GM10847 (cell line): Measurements from ENCODE around the gene CDH13.

ENCODE experiments used
- POLR2A ChIP-seq: IDR thresholded peaks from 2 replicates; pipeline ENCODE4 v1.6.1; 2011; ENCODE audit not compliant: insufficient read length; ENCODE audit errors: extremely low read depth

The CDH13 gene

DNA sequence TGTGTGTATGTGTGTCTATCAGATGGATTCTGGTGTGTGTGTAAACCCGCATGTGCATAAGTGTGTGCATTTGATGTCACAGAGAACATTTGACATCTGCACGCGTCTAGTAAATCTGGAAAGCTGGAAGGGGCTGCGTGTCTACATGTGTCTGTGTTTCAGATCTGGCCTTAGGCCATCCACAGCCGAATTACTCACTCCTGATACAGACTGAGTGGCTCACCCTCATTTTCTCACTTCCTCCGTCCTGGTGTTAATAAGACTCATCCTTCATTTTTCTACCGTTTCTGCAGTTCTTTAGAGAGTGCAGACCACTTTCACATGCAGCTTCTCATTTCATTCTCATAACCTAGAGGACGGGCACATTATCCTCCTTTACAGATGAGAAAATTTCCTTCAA lies 491.6 kb downstream of the CDH13 start:
- TF ChIP-seq POLR2A: no peak

DNA sequence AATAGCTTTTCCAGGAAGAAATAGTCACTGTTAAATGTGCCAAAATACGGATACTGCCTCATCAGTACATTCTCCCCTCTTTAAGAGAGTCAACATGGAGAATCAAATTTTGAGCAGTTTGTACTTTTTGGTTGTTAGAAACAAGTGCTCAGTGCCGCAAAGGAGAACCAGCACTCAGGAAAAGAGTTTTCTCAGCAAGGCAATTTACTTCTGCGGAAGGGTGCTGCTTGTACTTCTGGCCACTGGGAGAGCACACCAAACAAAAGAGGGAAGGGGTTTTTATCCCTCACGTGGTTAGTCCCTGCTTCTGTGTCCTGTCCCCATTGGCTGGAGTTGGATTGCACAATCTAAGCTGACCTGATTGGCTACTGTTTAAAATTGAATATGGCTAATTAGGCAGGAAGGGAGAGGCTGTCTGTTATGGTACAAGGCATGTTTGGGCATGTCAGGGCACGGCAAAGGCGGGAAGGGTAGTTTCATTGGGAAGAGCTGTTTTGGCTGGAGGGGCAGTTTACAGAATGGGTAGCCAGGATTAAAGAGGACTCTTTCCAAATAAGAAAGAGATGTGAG lies 499.3 kb downstream of the CDH13 start:
- no peak for TF ChIP-seq POLR2A

DNA sequence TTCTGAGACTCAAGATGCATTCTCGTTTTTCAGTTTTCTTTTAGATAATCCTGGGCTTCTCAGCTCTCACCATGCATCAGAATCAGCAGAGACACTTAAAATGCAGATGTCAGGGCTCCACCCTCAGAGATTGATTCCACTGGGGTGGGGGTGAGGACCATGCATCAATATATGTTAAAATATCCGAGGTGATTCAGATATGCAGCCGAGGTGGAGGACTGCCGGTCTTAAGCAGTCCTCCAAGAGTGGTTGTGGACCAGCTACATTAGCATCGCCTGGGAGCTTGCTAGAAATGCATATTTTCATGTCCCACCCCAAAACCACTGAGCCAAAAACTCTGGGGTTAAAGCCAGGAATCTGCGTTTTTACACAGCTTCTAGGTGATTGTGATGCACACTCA lies 501.3 kb downstream of the CDH13 start:
- TF ChIP-seq POLR2A: no peak

DNA sequence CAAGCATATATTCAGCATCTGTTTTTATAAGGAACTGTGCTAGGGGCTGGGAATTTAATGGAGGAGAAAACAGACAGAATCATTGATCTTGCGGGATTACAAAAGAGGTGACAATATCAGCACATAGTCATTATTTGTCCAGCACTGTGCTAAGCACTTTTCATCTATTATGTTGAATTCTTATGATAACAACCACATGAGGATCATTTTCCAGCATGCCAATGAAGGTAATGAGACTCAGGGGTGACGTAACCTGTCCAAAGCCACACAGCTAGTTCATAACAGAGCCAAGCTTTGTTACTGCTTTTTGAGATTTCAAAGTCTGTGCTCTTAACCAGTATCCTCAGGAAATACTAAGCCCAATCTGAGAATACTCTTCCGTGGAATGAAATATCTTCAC lies 503.3 kb downstream of the CDH13 start:
- no peak for TF ChIP-seq POLR2A

DNA sequence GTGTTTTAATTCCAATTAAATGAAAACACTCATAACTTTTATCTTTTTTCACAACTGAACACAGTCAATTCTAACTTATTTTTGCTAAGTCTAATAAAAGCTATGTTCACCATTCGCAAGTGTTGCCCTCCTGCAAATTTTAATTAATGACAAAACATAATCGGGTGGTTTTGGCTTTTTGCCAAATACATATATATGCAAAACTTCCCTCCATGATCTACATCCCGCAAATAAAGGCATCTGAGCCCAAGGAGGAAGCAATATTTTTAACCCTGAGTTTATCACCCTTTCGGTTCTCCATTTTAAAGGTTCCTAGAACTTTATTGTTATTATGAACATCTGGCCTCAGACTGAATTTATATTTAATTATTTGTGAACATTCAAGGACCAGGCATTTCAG lies 507.9 kb downstream of the CDH13 start:
- TF ChIP-seq POLR2A: no peak

DNA sequence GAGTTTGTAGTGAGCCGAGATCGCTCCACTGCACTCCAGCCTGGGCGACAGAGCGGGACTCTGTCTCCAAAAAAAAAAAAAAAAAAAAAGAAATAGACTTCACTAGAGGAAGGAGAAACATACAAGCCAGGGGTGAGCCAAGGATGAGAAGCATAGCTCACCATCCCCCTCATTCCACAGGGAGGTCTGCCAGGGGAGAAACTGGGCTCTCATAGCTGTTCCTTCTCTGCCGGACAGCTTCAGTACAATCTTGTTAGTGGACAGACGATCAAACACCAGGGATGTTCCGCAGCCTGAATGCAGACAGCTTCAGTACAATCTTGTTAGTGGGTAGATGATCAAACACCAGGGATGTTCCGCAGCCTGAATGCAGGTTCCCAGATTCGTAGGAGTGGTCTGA lies 509.6 kb downstream of the CDH13 start:
- no peak for TF ChIP-seq POLR2A

DNA sequence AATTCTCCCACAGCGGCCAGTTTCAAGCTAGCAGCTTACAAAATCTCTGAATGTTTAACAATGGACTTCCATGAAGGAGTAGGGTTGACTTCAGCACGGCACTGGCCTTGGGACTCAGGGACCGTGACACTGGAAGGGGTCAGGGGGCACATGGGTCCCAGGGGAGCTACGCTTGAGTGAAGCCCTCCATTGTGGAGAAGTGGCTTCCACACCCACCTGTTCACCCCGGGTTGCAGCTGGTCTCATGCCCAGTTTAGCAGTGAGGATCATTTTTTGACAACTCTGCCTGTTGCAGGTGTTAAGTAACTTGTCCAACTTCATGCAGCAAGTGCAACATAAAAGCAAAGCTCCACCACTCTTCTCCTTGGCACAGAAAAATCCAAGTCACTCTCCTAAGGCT lies 510.2 kb downstream of the CDH13 start:
- no peak for TF ChIP-seq POLR2A

DNA sequence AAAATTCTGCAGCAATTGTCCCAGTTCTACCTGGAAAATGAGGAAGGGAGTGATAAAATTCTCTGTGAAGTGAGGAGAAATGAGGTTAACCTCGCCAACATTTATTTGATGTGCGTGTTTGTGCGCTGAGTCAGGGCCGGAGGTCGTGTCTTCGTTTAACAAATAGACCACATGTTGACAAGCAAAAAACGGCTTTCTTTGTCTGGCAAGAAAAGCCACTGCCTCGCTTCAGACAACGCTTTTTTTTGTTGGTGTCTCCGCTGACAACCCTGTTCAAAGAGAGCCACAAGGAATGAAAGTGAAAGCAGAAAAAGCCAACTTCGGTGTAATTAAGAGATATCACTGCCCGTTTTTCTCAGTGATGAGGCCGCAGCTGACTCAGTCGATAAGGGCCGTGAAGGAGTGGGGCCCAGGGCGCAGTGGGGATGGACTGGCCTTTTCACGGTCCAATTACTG lies 510.6 kb downstream of the CDH13 start:
- no peak for TF ChIP-seq POLR2A

DNA sequence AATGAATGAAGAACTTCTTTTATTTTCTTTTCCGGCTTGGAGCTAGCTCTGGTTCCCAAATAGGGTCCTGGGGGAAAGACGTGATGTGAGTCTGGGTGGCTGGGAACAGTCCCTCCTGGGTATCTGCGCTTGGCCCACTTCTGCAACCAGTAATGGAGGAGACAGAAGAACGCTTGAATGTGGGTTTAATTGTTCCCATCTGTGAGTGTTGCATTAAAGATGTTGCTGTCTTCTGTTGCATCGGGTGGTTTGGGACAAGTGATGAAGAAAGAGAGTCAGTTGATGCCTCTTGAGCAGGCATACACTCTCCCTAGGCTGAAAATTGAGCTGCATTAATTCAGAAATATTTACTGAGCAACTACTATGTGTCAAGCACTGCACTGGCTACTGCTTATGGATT lies 511.1 kb downstream of the CDH13 start:
- no peak for TF ChIP-seq POLR2A

DNA sequence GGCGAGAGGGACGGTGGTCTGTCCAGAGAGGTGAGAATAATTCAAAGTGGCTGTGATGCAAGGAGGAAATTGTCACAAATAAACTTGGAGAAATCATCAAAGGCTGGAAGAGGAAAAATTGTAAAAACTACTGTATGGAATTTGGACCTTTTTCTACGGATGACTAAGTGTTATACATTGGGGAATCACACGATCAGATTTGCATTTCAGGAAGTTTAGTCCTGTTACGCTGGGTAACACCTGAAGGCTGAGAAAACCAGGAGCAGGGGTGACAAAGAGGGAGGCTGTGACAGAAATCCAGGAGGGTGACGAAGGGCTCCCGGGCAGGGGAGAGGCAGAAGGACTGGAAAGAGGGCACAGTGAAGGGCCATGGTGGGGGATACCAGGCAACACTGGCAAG lies 511.7 kb downstream of the CDH13 start:
- TF ChIP-seq POLR2A: no peak

DNA sequence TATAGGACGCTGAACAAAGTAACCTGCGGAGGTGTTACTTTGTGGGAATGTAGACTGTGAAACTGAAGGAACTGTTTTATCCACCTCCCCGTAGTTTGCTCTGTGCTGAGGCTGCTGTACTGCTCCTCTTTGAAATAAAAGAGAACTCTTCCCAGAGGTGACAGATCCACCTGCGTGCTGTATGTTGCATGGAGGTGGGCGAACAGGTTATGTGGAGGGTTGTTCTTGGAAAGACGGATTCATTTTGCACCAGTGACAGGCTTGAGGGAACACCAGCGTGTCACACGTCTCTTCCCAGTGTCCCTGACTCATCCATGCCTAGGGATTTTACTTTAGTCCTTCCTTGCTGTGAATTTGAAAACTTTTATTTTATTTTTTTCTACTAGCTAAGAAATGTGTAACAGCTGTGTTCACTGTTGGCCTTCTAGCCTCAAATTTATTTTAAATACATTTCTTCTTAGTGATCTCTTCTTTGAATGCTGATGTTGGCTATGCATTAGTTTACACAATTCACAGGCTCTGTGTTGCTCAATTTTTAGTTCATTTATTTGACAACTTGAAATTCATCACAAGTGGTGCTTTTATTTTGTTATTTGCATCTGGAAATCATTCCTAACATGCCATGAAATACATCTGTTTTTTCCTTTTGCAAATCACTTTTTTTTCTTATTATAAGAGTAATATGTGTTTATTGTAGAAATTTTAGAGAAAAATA lies 512.4 kb downstream of the CDH13 start:
- TF ChIP-seq POLR2A: no peak

DNA sequence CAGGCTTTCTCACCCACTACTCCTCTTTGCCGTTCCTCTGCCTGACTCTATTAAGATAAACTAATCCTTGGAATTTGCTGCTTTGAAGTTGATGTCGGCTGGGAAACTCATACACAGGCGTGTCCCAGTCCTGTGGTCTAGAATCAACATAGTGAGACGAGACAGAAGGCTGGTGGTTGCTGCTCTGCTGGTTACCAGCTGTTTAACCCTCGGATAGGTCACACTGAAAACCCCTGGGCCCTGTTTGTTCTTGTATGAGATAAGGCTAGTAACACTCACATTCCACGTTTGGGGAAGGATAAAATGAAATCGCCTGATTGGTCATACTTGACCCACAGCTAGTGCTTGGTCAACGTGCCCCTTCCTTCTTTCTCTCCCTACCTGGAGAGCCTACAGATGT lies 517.0 kb downstream of the CDH13 start:
- TF ChIP-seq POLR2A: no peak

DNA sequence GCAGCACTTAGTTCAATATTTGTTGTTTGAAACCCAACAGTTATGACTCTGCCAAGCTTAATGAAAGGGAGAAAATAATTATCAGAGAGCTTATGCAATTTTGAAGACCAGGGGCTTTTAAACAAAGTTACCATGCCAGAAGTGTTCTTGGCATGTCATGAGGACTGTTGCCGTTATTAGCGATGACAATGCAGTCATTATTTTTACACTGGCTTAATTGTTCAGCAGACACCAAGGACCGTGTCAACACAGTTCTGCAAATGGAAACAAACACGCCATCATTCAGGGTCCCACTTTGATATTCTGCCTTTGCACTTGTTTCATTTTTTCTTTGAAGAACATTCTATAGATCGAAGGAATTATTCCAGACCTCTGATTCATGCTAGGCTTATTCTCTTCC lies 518.5 kb downstream of the CDH13 start:
- TF ChIP-seq POLR2A: no peak

DNA sequence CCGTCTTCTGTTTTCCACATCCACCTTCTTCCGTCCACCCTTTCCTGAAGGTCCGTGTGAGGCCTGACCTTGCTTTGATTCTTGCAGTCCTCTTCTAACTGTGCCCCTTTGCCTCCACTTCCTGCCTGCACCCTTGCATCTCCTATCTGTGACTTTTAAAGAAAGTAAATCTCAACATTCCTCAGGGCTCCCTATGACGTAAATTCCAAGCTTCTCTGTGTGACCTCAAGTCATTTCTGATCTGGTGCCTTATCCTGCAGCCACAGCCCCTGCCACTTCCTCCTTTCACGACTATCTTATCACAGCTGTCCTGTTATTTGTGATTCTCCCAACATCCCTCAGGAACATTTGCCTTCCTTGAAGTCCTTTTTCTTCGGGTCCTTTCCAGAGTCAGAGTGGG lies 520.5 kb downstream of the CDH13 start:
- TF ChIP-seq POLR2A: no peak

DNA sequence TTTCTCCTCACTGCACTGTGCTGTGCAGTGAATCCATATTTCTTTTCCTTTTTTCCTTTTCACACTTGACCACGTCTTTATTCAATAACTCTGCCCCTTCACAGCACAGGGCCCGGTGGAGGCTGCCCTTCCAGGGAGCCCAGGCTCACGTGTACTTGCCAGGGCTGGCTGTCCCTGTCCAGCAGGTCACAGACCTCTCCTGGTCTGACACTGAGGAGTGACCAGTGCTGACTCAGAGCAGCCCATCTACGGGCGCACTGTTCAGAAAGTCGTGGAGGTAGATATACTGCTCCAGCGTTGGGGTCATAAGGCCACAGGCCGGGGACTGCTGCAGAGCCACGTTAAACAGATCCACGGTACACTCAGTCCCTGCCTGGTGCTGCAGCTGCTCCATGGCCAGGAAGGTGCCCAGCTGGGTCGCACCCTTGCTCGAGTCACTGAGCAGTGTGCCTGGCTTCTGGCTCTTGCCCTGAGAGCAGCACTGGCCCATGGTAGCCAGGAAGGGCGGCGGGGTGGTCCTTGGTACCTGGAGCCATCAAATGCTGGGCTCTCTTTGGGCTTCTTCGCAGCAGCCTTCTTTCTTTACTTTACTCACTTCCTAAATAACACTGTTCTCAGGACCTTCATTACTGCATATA lies 531.7 kb downstream of the CDH13 start:
- TF ChIP-seq POLR2A: no peak

DNA sequence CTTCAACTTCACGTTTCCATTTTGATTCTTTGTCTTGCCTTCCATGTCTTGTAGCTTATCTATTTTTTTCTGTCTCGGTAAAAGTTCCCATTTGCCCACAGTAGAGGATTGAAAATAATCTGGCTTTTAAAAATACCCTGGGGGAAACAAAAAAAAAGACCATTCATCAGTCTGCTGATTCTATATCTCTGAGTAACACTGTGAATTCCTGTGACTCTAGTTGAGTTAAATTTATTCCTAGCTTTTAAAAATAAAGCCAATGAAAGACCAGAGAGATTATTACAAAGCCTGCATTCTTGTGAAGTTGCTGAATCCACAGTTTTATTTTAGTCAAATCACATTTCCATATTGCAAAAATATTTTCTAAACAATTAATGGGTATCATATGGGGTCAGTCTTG lies 532.3 kb downstream of the CDH13 start:
- no peak for TF ChIP-seq POLR2A
